HG03378 (cell line): Measurements from ENCODE around the gene LYRM1.
"Not testable (repeated sequence)": the region's sequence is repeated elsewhere in the genome, so short reads cannot be mapped to it uniquely, and the experiment has no call there.

Experiments used
- ATAC-seq: cut with Tn5 transposase; IDR thresholded peaks from one replicate; pipeline ENCODE4 v1.9.1; 2021; ENCODE audit warnings: mild to moderate bottlenecking, moderate library complexity; ENCODE audit not compliant: unreplicated experiment

Gene LYRM1, protein sequence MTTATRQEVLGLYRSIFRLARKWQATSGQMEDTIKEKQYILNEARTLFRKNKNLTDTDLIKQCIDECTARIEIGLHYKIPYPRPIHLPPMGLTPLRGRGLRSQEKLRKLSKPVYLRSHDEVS

GRCh38 chr16:20900299-20901067 is at the start of gene LYRM1, which contains the start of gene DCUN1D3:
TSS of gene LYRM1 (plus strand) at chr16:20900771. CDS start at chr16:20915556, 14,785 bp downstream.
TSS of gene DCUN1D3 (minus strand) at chr16:20900358. CDS start at chr16:20862538, 37,820 bp downstream.
- ATAC-seq = peak; percentile 58

DNA sequence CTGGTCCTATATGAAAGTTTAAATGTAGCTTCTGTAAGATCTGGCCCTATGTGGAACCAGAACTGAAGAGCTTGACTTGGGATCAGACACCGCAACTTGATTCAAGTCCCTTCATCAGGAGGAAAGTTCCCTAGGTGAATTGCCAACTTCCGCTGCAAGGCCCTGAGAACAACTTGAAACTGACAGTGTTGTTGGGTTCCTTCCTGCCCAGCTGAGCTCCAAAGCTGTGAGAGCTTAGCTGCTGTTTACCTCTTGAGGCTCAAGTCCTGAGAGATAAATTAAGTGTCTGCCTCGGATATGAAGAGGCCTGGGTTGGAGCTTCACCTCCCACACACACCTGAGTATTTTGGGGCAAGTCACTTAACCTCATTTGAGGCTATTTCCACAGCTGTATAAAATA is 49.6 kb upstream of the LYRM1 start:
- ATAC-seq = no peak

GRCh38 chr16:20851601-20852000 is 49.0 kb upstream of the LYRM1 start:
- ATAC-seq = no peak

GRCh38 chr16:20853143-20853542 is 47.4 kb upstream of the LYRM1 start:
- ATAC-seq = no peak

DNA sequence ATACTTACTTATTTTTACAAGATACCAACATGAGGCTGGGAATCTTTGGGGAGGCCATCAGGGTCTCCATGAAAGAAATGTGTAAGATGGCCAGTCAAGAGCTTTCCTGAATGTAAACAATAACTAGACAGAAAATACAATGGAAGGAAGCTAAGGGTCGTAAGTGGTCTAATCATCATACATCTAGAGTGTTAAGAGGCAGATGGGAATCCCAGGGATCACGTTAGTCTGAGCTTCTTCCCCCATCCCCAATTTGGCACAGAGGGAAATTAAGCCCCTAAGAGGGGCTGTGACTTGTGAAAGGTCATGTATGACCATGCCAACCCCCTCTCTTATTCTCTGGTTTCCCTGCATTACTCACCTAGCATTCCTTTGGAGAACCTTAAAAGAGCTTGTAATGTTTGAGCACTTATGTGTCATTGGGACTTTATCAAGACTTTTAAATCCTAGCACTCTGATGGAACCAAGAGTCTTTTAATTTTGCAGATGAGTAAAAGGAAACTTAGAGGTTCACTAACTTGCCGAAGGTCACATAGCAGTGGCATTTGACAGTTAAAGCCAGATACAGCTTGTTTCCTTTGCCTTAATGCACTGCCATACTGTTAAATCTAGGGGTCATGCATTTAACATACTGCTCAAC is 46.5 kb upstream of the LYRM1 start:
- ATAC-seq = no peak

GRCh38 chr16:20854963-20855362 is 45.6 kb upstream of the LYRM1 start:
- ATAC-seq = no peak

GRCh38 chr16:20857281-20857680 is 43.3 kb upstream of the LYRM1 start:
- ATAC-seq = no peak

DNA sequence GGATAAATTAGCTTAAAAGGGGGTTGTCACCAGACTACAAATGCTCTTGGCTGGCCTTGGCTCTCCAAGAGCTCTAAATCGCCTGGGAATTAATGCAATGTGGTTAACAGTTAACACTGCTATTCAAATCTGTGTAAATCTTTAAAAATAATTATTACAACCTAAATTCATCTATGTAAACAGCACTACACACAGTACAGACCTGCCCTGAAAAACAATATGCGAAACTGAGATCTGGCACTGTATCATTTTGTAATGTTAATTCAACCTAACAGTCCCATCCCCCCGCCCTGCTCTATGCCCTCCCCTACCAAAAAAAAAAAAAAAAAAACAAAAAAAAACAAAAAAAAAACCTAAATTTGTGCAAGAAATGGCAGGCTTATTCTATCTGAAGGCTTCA is 41.3 kb upstream of the LYRM1 start:
- ATAC-seq = no peak

DNA sequence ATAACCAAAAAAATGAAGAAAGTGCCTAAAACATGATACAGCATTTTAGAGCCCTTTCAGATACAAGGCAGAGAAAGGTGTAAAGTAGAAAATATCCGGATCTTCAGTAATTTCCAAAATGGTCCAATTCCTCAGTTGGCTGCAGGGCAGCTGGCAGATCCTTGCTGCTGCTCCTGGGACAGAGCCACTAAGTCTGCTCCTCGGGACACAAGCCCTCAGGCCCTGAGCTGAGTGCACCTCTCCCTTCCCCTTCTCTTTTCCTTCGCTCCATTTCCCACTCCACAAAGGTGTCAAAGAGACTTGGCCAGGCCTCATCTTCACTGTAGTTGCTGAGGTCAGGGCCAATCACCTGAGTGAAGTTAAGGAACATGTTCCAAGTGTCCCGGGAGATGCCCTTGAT is 40.9 kb upstream of the LYRM1 start:
- ATAC-seq = no peak

DNA sequence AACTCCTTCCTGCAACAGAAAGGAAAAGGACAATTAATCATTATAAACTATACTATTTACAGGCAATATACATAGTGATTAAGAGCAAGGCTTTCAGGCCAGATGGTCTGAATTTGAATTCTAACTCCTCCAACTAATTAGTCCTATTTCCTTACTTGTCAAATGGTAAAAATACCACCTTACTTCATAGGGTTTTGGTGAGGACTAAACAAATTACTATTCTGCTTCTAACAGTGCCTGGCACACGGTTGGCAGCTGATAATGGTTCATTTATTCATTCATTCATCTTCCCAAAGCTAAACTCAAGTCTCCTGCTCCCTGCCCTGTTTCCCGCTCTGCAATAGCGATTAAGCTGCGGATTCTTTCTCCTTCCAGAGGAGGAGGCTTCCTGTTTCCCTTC is 40.2 kb upstream of the LYRM1 start:
- no peak for ATAC-seq

GRCh38 chr16:20860995-20861394 is 39.6 kb upstream of the LYRM1 start:
- ATAC-seq = not testable (repeated sequence)

DNA sequence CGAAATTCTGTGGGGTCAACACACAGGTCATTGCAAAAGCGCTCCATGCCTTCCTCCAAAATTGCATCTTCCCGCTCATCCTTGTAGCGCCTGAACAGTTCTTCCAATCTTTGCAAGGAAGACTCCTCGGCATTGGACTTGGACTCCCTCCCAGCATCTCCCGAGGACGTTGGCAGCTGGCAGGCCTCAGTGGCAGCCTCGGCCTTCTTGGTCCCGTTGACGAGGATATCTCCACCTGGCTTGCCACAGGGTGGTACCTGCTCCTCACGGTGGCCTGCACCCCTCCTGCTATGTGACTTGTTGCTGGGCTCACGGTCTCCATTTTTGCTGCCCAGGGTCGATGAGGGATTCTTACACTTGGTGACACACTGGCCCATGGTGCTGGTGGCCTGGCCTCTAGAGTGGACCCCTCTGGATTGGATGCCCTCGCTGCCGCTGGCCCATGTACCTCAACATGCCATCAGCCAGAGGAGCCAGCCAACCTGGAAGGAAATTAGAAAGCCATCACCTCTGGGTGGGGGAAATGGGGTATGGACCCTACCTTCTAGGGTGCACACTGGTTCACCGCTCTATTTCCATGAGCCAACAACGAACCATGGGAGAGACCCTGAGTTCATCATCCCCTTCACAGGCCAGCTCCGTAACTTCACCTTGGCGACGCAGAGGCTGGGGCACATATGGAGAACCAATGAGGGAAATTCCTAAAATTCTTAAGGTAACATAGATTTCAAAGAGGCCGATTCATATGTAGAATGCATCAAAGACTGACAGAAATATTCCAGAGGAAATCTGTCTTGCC is 38.2 kb upstream of the LYRM1 start:
- ATAC-seq = no peak

DNA sequence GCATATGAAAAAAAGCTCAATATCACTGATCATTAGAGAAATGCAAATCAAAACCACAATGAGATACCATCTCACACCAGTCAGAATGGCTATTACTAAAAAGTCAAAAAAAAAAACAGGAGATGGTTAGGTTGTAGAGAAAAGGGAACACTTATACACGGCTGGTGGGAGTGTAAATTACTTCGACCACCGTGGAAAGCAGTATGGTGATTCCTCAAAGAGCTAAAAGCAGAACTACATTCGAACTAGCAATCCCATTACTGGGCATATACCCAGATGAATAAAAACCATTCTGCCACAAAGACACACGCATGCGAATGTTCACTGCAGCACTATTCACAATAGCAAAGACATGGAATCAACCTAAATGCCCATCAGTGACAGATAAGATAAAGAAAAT is 36.2 kb upstream of the LYRM1 start:
- not testable (repeated sequence) for ATAC-seq

GRCh38 chr16:20865420-20866131 is 35.0 kb upstream of the LYRM1 start:
- ATAC-seq = no peak

DNA sequence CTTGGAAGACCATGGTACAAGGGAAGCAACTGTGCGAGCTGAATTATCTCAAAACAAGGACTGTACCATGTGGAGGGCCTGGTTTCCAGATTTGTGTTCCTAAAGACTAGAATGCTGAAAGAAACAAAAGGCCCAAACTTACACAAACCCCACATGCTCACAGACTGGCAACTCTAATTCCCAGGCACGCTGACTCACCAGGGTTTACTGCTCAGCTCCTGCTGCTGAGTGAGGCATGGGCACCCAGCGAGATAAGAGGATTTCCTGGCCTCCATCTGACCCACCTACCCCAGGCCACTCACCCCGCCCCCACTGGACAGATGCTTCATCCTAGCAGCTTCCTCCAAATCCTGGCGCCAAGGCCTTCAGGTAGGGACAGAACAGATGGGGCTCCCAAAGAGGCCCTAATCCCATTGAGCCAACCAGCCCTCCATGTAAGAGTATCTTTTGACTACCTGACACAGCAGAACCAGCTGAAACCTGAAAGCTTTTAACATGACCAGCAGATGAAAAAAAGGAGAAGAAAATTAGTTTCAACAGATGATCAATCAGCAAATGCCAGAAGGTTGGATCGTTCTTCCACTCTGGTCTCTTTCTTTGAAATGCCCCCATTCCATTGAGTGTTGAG is 34.3 kb upstream of the LYRM1 start:
- no peak for ATAC-seq

GRCh38 chr16:20866801-20867200 is 33.8 kb upstream of the LYRM1 start:
- ATAC-seq = no peak

DNA sequence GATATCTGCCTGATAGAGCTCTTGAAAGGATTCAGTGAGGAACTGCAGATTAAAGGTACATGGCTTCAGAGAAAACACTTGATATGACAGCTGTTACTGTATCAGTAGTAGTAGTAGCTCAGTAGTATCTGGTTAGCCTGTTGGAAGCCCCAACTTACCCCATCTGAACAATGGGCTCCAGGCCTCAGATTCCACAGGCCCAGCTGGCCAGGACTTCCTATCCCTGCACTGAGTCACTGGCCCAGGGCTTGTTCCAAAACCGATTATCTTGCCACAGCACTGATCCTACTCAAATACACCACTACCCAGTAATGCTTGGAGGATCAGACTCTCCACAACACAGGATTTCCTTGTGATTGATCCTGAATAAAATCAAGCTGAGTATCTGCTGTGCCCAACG is 33.0 kb upstream of the LYRM1 start:
- ATAC-seq = no peak

GRCh38 chr16:20868890-20869289 is 31.7 kb upstream of the LYRM1 start:
- ATAC-seq = no peak

DNA sequence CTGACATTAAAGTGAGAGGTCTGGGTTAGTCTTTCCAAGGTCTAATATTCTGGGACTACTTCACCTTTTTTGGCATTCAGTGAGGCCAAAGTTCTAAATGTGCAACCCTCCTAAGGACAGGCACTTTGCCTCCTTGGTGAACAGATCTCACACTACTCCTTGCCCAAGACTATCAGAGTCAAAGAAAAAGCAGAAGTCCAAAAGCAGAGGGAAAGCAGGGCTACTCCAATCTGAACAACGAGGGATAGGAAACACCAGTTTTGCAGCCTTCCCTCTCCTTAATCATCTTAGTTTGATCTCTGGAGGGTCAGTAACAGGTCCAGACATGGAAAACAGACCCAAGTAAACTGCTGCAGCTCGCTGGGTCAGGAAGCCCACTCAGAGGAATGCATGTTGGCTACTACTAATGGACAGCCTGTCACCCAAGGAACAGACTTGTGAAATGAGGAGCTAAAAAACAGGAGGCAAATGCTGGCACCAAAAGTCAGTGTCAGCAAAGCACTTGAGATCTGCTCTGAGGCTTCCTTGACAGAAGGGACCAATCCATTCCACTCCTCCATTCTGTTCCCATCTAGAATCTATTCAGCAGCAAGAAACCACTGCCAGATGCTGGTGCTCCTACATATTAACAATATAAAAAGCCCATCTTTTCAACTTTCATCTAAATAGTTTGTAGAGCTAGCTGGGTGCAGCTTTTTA is 30.3 kb upstream of the LYRM1 start:
- no peak for ATAC-seq

- no peak for ATAC-seq
Measured at GRCh38 chr16:20871258-20871657, 29.3 kb upstream of the LYRM1 start.
